Epidermal melanocyte (primary cell): ENCODE results near the gene ATP13A2.

ENCODE experiments used
- DNase-seq: peaks from one replicate; pipeline ENCODE4 v3.0.0; 2011; ENCODE audit warnings: low spot score; ENCODE audit not compliant: insufficient read length

Gene ATP13A2

DNA sequence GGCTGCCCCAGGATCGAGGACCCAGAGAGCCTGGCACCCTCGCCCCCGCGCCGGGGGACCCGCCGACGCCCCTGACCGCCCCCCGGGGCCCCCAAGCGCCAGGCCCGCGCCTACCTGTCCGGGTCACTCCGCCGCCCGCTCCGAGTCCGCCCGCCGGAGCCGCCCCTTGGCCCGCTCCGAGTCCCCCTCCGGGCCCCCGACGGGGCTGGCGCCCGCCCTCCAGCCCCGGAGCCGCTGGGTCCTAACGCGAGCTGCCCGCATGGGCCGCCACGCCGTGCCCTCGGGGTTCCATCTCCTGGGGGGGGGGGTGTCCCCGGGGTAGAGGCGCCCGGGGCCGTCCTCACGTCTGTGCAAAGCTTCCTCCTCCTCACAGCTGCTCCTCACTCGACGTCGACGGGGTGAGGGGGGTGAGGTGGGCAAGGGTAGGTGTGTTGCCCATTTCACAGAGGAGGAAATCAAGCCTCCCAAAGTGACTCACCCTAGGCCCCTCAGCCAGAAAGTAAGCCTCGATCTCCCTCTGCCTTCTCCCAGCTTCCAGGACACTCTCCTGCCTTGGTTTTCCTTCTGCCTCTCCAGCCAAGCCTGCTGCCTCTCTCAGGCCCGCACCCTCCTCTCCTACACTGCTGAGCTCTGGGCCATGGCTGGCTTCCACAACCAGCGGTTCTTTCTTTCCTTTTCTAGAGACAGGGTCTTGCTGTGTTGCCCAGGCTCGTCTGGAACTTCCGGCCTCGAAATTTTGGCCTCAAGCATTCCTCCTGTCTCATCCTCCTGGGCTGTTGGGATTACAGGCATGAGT, 31.1 kb downstream of the ATP13A2 start, which contains the start of gene MFAP2:
Gene MFAP2 (minus strand): TSS at position 148 of the 796 bp plus-strand sequence. CDS start 2,347 bp downstream, outside the sequence.
- DNase-seq, result peak; percentile 88

DNA sequence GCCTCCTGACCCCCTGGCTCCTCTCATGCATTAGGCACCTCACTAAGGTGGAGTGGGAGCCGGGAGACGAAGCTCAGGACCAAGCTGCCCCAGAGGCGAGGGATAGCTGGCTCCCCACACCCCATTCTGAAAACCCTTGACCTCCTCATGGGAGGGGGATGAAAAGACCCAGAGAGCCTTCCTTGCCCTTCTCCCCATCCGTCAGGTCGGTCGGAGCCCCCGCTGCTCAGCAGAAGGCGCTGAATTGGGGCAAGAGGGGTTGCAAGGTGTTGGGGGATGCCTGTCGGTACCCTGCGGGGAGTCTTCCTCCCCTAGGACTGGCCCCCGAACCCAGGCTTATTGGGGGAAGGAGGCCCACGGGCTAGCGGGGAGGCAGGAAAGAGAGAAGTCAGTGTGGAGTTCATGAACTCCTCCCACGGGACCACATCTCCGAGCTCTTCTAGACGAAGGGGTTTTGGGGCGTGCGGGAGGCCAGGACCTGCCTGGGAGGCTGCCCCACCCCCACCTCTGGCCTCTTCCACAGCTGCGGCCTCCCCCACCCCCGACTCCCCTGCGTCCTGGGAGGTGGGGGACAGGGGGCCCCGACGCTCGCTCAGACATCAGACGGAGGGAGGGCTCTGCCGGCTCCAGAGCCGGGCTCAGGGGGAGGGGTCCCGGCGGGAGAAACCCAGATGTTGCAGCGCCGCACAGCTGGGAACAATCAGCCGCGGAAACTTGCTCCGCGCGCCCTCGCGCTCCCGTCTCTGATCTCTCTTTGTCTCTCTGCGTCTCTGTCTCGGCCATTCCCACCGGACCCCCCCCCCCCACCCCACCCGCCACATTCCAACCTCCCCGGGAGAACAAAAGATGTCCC, 32.0 kb downstream of the ATP13A2 start:
- DNase-seq, result peak; percentile 33

- DNase-seq, result peak; percentile 99
These were observed 32.9 kb downstream of the ATP13A2 start for GRCh38 chr1:16978567-16979474.

DNA sequence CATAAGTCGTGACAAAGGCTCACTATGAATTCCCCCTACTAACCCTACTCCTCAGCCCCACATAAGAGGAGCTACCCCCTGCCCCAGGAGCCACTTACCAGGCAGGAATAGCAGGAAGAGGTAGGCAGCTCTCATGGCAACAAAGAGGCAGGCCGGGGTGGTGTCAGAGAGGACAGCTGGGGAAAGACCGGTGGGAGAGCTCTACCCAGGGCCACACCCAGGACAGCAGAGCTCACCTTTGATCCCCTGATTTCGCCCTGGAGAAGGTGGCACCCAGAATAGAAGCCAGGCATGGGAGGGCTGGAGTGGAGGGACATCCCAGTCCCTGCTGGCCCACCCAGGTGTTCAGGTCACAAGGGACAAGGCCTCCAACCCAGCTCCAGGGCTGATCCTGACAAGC, 33.6 kb downstream of the ATP13A2 start:
- no peak for DNase-seq

DNA sequence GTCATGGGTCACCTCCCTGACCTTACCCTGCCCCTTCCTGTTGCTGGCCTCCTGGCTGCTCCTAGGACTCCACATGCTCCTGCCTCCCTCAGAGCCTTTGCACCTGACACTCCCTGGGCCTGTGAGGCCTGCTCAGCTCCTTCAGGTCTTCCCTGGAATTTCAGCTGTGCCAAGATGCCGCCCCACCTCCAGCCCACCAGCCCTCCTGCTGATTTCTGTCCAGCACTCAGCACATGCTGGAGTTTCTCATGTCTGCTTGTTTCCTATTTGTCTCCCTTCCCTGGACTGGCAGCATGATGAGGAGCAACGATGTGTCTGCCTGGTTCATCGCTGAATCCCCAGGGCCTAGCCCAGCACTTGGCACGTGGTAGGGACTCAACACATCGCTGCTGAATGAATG, 34.4 kb downstream of the ATP13A2 start:
- no peak for DNase-seq

GRCh38 chr1:16976966-16977365, 34.8 kb downstream of the ATP13A2 start:
- no peak for DNase-seq

- no peak for DNase-seq
These were observed 35.9 kb downstream of the ATP13A2 start for GRCh38 chr1:16975838-16976237.

GRCh38 chr1:16975211-16975610, 36.5 kb downstream of the ATP13A2 start:
- no peak for DNase-seq

- no peak for DNase-seq
These were observed 38.5 kb downstream of the ATP13A2 start for GRCh38 chr1:16973215-16973614.

GRCh38 chr1:16972189-16972895, 39.4 kb downstream of the ATP13A2 start:
- no peak for DNase-seq

DNA sequence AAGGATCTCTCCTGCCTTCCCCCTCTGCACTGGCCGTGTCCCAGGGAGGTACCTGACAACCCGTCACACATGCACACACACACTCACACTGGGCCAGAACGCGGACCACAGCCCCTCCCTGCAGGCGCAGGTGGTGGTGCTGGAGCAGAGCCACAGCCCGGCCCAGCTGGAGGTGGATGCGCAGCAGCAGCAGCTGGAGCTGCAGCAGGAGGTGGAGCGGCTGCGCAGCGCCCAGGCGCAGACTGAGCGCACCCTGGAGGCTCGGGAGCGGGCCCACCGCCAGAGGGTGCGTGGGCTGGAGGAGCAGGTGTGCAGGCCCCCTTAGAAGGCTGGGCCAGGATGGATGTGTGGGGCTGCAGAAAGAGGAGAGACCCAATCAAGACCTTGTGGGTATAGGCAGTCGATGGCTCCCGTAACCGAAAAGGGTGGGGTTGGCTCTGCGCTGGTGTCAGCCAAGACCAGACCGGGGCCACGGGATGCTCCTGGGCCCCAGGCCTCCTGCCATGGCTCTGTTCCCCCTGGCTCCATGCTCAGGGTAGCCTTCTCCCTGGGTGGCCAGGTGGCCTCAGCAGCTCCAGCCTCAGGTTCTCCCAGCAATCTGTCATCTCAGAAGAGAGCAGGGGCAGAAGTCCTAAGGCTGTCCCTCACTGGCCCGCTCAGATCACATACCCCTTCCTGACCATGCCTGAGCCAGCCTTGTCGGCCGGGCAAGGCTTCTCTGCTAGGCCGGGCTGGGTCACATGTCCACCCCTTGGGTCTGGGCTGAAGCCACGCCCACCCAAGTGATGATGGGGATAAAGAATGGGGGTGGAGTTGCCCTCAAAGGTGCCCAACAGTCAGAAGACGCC, 40.2 kb downstream of the ATP13A2 start:
- peak; percentile 76 for DNase-seq

GRCh38 chr1:16970132-16970910, 41.4 kb downstream of the ATP13A2 start:
- no peak for DNase-seq

DNA sequence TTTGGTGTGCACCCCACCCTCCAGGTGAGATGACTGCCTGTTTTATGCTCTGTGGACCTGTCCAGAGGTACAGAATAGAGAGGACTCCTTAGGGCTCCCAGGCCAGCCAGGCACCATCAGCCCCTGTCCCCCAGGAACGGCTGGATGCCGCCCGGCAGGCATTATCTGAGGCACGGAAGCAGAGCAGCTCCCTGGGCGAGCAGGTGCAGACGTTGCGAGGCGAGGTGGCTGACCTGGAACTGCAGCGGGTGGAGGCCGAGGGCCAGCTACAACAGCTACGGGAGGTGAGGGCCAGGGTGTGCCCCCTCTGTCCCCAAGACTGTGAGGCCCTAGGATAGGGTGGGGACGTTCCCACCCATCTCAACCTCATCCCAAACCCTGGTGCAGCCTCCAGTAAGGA, 42.1 kb downstream of the ATP13A2 start:
- no peak for DNase-seq

DNA sequence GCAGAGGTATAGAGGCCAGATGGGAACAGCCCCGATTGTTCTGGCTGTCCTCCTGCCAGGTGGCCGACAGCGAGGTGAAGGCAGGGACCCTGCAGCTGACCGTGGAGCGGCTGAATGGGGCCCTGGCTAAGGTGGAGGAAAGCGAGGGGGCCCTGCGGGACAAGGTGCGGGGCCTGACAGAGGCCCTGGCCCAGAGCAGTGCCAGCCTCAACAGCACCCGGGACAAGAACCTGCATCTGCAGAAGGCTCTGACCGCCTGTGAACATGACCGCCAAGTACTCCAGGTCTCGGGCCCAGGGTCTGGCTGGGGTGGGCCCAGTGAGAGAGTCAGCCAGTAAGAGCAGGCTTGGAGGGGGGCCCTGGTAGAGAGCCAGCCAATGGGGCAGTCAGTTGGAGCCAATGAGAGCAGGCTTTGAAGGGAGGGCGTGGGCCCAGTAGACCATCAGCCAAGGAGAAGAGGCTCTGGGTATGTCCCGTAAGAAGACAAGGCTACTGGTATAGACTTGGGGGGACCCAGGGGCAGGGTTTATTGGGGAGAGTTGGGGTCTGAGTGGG, 42.6 kb downstream of the ATP13A2 start:
- DNase-seq, result no peak

DNA sequence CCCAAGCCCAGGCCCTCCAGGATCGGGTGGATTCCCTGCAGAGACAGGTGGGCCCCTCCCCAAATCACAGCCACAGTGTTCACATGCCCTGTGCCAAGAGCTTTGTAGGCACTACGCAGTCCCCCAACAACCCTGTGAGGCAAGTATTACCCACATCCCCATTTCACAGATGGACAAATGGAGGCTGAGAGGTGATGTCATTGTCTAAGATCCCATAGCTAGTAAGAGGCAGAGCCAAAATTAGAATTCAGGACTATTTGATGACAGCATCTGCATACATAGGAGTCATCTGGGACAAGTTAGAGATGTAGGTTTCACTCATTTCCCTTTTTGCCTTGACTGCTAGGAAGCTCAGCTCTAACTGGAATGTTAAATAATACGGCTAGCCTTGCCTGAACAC, 43.4 kb downstream of the ATP13A2 start:
- no peak for DNase-seq

DNA sequence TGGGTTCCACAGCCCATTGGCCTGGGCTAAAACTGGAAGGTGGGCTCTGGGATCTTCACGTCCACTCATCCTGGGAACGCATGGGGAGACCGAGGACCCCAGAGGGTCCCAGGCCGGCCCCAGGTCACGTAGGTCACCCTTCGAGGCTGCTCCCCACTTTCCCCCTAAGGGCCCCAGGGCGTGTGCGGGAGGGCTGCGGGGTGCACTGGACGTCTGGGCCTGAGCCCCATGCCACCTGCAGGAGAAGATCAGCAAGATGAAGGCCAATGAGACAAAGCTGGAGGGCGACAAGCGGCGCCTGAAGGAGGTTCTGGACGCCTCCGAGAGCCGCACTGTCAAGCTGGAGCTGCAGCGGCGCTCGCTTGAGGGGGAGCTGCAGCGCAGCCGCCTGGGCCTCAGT, 43.8 kb downstream of the ATP13A2 start:
- DNase-seq, result no peak

DNA sequence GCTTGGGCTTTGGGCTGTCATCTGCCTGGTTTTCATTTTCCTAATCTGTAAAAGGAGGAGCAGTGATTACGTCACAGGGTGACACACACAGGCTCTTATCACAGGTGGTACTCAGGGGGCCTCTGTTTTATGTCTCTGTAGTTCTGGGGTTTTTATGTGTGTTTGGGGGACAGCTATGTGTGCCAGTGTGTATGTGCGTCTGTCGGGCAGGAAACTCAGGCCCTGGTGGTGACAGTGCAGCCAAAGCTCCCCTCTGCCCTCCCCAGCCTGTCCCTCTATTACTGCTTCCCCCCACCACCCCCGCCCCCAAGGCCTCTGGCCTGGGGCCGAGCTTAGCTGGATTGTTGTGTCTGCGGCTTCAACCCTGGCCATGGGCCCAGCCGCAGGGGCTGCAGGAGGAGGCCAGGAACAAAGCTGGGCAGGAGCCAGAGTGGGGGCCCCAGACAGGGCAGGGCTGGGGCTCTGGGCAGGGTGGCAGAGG, 44.6 kb downstream of the ATP13A2 start:
- DNase-seq, result no peak

- DNase-seq, result no peak
These were observed 45.4 kb downstream of the ATP13A2 start for GRCh38 chr1:16966282-16966681.
